IPS DF 4.7 (cell line): ENCODE measurements around the gene TSPAN3.

ENCODE experiments used
- DNase-seq: peaks from one replicate; pipeline ENCODE4 v3.0.0-alpha.2; 2013; ENCODE audit warnings: low spot score; ENCODE audit errors: extremely low read depth

Gene TSPAN3

DNA sequence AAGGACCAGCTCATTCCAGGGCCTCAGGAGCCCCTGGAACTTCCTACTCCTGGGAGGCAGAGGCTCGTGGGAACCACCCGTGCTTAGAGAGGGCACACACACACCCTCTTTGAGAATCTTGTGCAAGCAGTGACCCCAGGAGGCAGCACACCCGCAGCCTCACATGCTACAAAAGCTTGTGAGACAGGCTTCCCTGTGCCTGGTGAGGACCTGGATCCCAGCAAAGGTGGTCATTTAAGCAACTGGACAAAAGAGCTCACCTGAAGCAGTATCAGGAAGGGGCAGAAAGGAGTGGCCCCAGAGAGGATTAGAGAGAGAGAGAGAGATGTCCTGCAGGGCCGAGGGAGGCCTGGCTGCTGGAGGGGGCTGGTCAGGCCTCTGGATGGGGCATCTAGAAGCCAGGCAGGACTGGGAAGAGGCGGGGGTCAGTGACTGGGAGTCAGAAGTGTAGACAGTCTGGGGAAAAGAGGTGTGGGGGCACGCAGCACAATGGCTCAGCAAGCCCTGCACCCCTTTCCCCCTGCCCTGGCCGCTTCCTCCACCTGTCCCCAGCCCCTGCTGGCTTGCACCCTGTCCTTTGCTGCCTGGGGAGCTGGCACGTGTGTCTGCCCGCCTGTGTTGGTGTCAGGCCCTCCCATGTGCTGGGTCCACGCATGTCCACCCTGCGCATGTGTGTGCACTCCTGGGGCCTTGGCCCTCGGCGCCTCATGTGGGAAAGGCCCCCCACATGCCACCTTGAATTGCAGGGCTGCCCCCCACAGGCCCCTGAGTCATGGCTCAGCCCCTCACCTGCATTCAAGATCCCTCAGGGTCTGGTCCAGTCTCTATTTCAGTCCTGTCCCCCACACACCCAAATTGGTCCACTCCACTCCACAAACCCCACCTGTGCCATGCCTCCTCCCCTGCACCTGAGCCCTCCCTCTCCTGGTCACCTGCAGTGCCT lies 36.9 kb downstream of the TSPAN3 start:
- no peak for DNase-seq

- DNase-seq = no peak
These were observed 37.5 kb downstream of the TSPAN3 start for GRCh38 chr15:77033417-77033728.

DNA sequence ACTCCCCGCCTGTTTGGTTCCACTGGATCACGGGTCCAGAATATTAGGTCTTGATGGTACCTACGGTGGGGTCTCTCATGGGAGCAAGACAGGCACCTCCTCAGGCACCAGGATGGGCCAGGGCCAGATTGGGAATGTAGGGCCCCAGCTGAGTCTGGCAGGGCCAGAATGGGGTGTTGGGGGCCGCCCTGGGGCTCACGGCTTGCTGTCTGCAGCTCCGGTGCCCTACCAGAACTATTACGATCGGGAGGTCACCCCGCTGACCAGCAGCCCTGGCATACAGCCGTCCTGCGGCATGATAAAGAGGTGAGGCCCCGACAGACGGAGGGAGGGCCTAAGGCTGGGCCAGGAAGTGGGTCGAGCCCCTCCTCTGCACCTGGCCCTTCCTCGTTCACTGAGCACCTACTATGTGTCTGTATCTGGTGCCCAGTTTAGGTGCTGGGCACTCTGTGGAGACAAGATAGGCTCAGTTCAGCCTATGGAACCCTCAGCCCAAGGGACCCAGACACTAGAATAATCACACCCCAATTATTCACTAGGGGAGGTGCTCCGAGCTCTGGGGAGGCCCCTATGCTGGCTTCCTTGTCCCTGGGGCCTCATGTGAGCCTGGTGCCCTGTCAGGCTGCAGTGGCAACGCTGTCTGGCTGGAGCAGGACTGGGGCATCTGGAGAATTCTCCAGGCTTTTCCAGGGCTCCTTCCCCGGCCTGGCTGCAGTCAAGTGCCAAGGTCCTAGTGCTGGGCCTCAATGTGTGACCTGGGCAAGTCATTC lies 38.1 kb downstream of the TSPAN3 start:
- no peak for DNase-seq

DNA sequence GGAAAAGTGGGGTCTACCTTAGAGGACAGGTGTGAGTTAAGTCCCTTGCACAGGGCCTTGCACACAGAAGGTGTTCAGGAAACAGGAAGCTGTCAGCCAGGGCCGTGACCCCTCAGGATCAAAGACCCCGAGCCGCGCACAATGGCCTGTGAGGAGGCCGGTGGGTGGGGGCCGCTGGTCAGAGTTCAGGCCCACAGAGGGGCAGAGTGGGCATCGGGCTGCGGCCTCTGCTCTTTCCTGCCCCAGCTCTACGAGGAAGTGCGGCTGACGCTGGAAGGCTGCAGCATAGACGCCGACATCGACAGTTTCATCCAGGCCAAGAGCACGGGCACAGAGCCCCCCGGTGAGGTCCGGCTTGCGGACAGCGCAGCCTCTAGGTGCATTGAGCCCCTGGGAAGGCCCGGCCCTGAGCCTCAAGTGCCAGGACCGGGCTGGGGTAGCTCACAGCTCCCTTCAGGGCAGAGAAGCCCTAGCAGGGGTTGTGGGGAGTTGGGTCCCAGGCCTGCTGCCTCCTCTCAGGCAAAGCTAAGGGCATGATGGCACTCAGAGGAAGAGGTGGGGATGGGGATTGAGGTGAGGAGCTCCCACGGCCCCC lies 38.8 kb downstream of the TSPAN3 start:
- DNase-seq = no peak

- DNase-seq = no peak
These were observed 39.4 kb downstream of the TSPAN3 start for GRCh38 chr15:77031376-77032050.

DNA sequence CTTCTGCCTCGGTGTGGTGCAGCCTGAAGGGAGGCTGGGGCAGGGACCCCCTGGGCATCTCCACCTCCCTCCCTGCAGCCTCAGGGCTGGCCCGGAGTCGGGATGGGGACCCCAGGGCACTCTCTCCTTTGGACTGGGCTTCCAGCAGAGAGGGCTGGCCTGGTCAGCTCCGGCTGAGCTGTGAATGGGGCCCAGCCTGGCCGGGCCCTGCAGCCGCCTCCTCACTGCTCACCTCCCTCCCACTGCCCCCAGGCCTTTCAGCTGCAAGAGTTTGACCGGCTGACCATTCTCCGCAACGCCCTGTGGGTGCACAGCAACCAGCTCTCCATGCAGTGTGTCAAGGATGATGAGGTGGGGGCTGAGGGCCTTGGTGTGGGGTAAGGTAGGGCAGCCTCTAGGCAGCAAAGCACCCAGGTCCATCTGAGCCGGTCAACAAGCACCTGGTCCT lies 40.0 kb downstream of the TSPAN3 start:
- DNase-seq = no peak

GRCh38 chr15:77030048-77030927 lies 40.6 kb downstream of the TSPAN3 start:
- DNase-seq = no peak

- DNase-seq = no peak
These were observed 41.5 kb downstream of the TSPAN3 start for GRCh38 chr15:77029166-77030047.

DNA sequence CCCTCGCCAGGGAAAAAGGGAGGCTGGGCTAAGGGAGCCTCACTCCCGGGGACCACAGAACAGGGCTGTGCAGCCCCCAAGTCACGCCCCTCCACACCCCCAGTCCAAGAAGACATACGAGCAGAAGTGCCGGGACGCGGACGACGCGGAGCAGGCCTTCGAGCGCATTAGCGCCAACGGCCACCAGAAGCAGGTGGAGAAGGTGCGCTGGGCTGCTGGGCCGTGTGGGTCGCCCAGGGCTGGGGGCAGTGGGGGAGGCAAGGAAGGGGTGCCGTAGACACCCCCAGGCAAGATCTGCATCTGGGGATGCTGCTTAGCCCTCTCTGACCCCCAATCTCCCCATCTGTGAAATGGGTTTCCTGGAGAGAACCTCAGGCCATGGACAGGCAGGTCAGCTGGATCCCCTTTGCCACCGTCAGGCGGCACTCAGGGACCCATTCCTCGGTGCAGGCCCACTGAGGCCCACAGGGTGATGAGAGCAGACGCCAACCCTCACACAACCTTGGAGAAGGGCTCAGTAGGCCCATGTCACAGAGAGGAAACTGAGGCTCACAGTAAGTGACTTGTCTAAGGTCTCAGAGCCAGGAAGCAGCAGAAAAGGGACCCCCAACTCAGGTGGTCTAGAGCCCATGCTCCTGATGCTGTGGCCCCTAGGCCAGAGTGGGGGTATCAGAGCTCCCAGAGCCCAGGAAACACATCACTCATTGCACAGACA lies 42.3 kb downstream of the TSPAN3 start:
- DNase-seq = no peak

- no peak for DNase-seq
These were observed 43.0 kb downstream of the TSPAN3 start for GRCh38 chr15:77027697-77028450.

DNA sequence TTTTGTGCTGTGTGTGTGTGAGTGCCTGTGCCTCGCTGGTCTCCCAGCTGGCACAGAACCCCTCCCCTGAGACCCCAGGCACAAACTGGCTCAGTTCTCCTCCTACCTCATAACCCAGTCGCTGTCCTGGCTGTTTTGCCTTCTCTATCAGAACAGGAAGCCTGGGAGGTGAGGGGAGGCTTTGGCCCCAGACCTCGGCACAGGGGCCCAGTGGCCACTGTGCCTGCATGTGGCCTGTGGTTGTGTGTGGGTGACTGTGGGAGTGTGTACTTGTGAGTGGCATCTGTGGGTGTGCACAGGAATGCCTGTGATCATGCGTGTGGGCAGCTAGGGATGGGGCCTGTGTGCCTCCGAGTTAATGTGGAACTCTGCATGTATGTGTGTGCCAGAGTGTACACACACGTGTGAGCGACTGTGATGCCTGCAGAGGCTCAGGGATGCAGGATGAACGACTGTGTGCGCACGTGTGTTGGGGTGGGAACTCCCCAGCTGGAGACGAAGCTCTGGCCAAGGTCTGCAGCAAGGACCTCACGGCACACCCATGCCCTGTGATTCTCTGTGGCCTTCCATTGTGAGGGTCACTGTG lies 43.7 kb downstream of the TSPAN3 start:
- no peak for DNase-seq

DNA sequence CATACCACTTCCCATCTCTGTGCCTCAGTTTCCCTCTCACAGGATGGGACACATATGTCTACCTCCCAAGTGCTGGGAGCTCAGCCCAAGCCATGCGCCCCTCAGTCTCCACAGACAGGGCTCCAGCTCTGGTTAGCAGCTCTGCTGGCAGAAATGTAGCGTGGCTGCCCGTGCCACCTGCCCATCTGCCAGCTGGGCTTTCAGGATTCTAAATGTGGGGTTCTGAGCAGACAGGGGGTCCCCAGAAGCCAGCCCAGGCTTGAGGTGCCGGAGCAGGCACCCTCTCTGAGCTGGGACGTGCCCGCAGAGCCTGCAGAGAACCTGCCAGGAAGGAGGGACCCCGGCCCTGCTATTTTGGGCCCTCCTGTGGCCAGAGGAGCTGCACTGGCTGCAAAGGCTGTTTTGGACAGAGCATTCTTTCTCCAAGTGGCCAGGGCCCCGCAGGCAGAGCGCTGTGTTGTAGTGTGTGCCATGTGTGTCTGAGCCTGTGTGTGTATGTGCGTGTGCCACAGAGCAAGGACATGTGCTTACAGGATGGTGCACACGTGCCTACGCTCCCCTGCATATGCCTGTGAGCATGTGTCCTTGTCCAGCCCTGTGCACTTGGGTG lies 44.3 kb downstream of the TSPAN3 start:
- DNase-seq = no peak

- no peak for DNase-seq
These were observed 44.9 kb downstream of the TSPAN3 start for GRCh38 chr15:77025941-77026411.

GRCh38 chr15:77025083-77025901 lies 45.6 kb downstream of the TSPAN3 start:
- DNase-seq = no peak

GRCh38 chr15:77024273-77025082 lies 46.4 kb downstream of the TSPAN3 start:
- DNase-seq = no peak
